Measurements from ENCODE around the gene TASOR2. TPM values are rescaled to one million over a fixed set of nuclear protein-coding genes. Genes with fewer than 3 reads are reported as not detected.

TASOR2 gene
- total and polyA plus RNA-seq, 2 donors (not counting 3 experiments of a cell fraction or from before 2014, with no cell fraction given), result 13.6 to 49.9 TPM

- no peak for DNase-seq (ENCODE audit: low read depth, low spot score)
- H3K27ac ChIP-seq (ENCODE audit: insufficient read depth, low read depth, low read length), result no peak overlapping the region
- FAIRE-seq, result no peak
- CTCF ChIA-PET, result no interaction called here
- no peaks in the 10 kb centered on the region for H3K9me1 ChIP-seq (replicated peaks; ENCODE audit: control insufficient read depth, extremely low read depth, insufficient read depth, low read length)
- BruUV-seq (replicated peaks), result no TSS peak
- no peak overlapping the region for H3K9ac ChIP-seq (replicated peaks; ENCODE audit: extremely low read depth, insufficient read depth, low read length)
- no peak overlapping the region for H2AFZ ChIP-seq (ENCODE audit: low read depth, low read length)
- no peaks in the 10 kb centered on the region for H3K36me3 ChIP-seq (ENCODE audit: control insufficient read depth in 2 of 2, extremely low read depth in 1 of 2, insufficient read depth in 2 of 2, low read length in 2 of 2)
- H3K4me1 ChIP-seq (ENCODE audit: control insufficient read depth, extremely low read depth, insufficient read depth, low read length), result peaks cover 11% of the 10 kb centered on the region
- H3K9me3 ChIP-seq (replicated peaks; ENCODE audit: control insufficient read depth, insufficient read depth, low read length), result no peaks in the 10 kb centered on the region
- dilution Hi-C loops (cut with MboI; ENCODE audit: extremely low pct_ligation_motif_present, low sequenced_read_pairs) (no loop called here), intact Hi-C loops (cut with micrococcal nuclease) (no loop called here)
- H3K4me2 ChIP-seq (ENCODE audit: insufficient read depth, low read length), result no peak overlapping the region
- H4K20me1 ChIP-seq (replicated peaks; ENCODE audit: control insufficient read depth, extremely low read depth, insufficient read depth, low read length), result no peaks in the 10 kb centered on the region
- POLR2A ChIA-PET, result interaction anchor here (0.6 kb wide), 1 partner anchor 189 kb away, joined by 3 read pairs; no protein-coding TSS in a partner anchor
- TF ChIP-seq MYC (IDR thresholded peaks at IDR 0.05; ENCODE audit: low read depth, low read length), result no peak
- TF ChIP-seq FOS (IDR thresholded peaks at IDR 0.05; ENCODE audit: borderline replicate concordance, insufficient read depth, low read length), result no peak
- TF ChIP-seq JUN (IDR thresholded peaks at IDR 0.05; ENCODE audit: borderline replicate concordance, insufficient read depth, insufficient read length, low read depth), result no peak
- TF ChIP-seq MAX (IDR thresholded peaks at IDR 0.05; ENCODE audit: insufficient read depth, insufficient read length), result no peak
- TF ChIP-seq GATA2 (IDR thresholded peaks at IDR 0.05; ENCODE audit: insufficient read depth, insufficient read length, low read depth, low read length), result no peak
- no peak for TF ChIP-seq POLR2AphosphoS5 (IDR thresholded peaks at IDR 0.05; ENCODE audit: insufficient read depth, low read depth, low read length)
- no peak for TF ChIP-seq EZH2 (IDR thresholded peaks at IDR 0.05; ENCODE audit: borderline replicate concordance, low read depth, low read length, severe bottlenecking)
- no peak for TF ChIP-seq CTCF (IDR thresholded peaks at IDR 0.05; ENCODE audit: extremely low read depth in 1 of 2, insufficient read depth in 1 of 2, low read depth in 1 of 2, low read length in 2 of 2)
- no peak for TF ChIP-seq POLR2A (IDR thresholded peaks at IDR 0.05; ENCODE audit: low read depth, low read length)
- peaks cover 73% of the 10 kb centered on the region for H3K79me2 ChIP-seq (ENCODE audit: control insufficient read depth, insufficient read depth, low read length)
- no peaks in the 10 kb centered on the region for H3K27me3 ChIP-seq (ENCODE audit: control insufficient read depth in 2 of 2, insufficient read depth in 2 of 2, low read length in 2 of 2)
- no peak overlapping the region for H3K4me3 ChIP-seq (replicated peaks in 1 of 3; ENCODE audit: insufficient read depth in 1 of 3, low read depth in 1 of 3, low read length in 3 of 3)
These were observed 3.9 kb downstream of the TASOR2 start for GRCh38 chr10:5688587-5688986.
